Sigmoid colon (tissue), 4 donors: ENCODE data around the gene CYSLTR2.

Experiments used
- POLR2AphosphoS5 ChIP-seq, 4 donors: sonication (generic); formaldehyde crosslinking; IDR thresholded peaks; one replicate each; pipeline ENCODE4 v1.6.1; 2017; ENCODE audit warnings: antibody characterized with exemption in 4 of 4
- TF ChIP-seq, protein P1 (sequence below), 4 experiments: fragments of 450-650 bp in 3 of 4; fragments of 200-600 bp in 1 of 4; IDR thresholded peaks; one replicate each; pipeline ENCODE4 v1.5.1; 2016 to 2019; ENCODE audit warnings: antibody characterized with exemption in 4 of 4, mild to moderate bottlenecking in 3 of 4, moderate library complexity in 2 of 4

DNA sequence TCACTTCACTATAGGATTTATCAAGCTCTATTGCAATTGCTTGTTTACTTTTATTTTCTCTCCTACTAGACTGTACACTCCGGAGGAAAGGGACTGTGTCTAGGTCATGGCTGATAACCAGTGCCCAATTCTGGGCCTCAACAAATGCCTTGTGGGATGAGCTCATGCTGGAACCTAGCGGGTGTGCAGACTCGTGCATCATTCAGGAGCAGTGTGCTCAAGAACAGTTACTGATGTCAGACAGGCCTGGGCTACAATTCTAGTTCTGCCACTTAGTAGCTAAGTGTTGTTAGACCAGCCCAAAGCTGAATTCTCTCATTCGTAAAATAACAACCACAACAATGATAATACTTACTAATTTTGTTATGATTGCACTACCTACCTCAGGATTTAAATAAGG is 95.4 kb downstream of the CYSLTR2 start:
- TF ChIP-seq, protein P1, sequence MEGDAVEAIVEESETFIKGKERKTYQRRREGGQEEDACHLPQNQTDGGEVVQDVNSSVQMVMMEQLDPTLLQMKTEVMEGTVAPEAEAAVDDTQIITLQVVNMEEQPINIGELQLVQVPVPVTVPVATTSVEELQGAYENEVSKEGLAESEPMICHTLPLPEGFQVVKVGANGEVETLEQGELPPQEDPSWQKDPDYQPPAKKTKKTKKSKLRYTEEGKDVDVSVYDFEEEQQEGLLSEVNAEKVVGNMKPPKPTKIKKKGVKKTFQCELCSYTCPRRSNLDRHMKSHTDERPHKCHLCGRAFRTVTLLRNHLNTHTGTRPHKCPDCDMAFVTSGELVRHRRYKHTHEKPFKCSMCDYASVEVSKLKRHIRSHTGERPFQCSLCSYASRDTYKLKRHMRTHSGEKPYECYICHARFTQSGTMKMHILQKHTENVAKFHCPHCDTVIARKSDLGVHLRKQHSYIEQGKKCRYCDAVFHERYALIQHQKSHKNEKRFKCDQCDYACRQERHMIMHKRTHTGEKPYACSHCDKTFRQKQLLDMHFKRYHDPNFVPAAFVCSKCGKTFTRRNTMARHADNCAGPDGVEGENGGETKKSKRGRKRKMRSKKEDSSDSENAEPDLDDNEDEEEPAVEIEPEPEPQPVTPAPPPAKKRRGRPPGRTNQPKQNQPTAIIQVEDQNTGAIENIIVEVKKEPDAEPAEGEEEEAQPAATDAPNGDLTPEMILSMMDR (IDR thresholded peaks at IDR 0.05) = no peak
- TF ChIP-seq POLR2AphosphoS5 (IDR thresholded peaks at IDR 0.05) = no peak
